GM21723 (cell line): Measurements from ENCODE around the gene TEX10.
"Not testable (repeated sequence)": the region's sequence is repeated elsewhere in the genome, so short reads cannot be mapped to it uniquely, and the experiment has no call there.

Source experiments
- ATAC-seq: cut with Tn5 transposase; IDR thresholded peaks from one replicate; pipeline ENCODE4 v1.9.1; 2021; ENCODE audit warnings: mild to moderate bottlenecking, moderate library complexity; ENCODE audit not compliant: unreplicated experiment

Gene TEX10

DNA sequence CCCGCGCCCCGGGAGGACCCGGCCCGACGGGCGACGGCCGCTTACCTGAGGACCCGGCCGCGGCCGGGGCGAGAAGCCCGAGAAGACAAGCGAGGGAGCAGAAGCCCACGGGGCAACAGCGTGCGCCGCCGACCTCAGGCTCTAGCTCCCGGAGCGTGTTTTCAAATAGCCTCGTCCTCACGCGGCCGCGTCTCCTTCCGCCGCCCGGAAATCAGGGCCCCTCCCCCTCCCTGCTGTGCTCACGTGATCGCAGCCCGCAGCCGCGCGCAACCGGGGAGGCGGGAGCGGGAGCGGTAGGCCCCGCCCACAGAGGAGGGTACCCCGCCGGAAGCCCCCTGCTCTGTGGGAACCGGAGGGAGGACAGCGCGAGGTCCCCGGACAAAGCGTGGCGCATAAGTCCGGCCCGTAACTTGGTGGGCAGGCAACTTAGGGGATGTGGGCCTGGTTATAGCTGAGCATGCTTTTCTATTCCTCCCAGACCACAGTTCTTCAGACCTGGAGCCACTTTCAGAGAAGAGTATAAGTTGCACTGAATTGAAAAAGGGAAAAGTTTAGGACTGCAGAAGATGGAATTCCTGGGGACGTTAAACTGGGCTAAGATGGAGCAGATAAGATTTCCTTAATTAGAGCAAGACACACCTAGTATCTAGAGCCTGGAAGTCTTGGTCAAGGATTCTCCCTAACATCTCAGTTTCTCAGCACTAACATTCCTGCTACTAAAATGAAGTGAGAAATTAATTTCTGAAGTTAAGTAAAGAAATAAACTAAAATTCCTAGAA is at the start of gene TEX10:
Gene TEX10, minus strand, starts transcription at position 216 of the 779 bp plus-strand sequence. CDS start 3,579 bp downstream, outside the sequence.
- ATAC-seq = peak; percentile 78

DNA sequence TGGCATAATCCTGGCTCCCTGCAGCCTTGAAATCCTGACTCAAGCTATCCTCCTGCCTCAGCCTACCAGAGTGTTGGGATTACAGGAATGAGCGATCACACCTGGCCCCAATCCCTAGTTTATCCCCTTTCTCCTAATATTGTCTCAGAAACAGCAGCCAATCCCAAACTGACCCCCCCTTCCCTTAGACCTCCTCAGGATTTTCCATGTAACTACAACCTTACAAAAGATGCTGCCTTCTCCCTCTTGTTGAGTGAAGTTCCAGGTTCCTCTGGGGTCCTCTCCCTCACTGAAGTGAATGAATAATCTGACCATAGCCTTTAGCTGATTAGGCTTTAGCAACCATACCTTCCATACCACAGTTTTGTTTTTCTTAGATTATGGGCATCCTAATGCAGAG is 48.3 kb upstream of the TEX10 start:
- ATAC-seq = no peak

DNA sequence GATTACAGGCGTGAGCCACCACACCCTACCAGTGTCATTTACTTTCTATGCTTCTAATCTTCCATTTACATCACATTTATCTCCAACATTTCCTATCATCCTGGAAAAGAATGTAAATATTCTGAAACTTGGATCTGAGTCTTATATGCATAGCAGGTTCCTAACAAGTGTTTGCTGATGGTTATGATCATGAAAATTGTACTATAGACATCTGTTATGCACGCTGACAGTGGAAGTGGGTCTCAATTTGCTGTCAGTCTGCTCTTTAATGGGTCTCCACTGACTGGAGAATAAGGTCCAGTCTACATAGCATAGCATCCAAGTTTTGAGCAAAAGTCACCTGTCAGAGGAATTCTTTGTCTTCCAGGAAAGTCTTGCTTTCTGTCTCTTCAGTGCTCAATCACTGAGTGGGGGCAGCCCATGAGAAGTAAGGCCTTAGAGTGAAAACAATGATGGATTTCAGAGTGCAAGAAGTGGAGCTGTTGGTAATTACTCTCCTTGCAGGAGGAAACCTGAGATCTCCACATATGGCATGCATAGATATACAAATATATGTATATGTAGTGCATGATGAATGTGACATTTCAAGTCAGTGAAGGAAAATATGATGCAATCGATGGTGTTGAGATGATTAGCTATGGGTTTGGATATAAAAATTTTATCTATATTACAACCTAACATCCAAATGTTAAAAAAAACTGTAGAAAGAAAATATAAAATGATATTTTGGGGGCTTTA is 45.0 kb upstream of the TEX10 start:
- ATAC-seq = no peak

DNA sequence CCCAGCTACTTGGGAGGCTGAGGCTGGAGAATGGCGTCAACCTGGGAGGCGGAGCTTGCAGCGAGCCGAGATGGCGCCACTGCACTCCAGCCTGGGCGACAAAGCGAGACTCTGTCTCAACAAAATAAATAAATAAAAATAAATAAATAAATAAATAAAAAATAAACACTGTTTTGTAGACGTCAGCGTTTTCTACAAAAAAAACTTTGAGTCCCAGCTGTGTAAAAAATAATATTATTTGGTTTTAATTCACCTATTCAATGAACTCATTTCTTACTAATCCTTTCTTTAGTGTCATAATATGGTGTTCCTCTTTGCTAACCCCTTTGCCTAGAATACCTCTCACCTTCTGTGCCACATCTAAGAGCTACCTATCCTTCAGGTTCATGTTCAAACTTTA is 44.0 kb upstream of the TEX10 start:
- no peak for ATAC-seq

DNA sequence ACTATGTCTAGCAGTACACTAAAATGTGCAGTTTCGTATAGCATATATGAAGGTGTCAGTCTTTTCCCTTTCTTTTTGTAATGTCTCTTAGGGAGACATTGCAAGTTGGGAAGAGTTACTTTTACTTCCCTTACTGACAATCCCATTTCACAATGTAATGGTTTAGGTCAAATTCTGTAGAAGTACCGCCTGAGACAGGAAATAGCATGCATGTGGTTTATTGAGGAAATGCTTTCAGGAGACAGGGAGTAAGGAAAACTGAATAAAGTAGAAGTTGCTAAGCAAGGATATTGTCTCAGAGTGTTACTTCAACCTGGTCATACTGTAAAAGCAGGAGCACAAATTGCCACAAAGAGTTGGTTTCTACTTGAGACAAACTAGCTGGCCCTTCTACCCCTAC is 42.1 kb upstream of the TEX10 start:
- ATAC-seq = no peak

DNA sequence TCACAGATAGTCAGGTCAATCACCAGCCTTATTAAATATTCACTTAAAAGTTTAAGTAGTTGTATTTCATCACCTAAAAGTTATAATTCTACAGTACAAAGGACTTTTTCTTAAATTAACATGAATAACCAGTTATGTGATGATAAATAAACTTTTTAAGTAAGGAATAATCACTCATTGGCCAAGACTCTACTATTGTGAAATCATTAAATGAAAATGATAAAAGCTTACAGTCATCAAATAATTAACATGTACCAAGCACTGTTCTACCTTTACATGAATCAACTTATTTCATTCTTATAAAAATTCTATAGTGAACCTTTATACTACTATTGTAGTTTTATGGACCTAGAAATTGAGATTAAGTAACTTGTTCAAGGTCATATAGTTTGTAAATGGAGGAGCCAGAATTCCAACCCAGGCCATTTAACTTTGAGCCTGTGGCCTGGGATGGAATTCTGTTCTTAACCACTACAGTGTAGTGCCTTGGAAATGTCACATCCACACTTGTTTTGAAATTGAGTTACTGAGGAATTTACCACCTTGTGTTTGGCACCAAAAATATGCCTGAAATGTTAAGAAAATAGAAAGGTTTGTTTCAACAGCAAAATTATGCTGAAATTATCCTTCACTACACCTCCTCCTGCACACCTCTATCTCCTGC is 41.4 kb upstream of the TEX10 start:
- ATAC-seq = no peak

DNA sequence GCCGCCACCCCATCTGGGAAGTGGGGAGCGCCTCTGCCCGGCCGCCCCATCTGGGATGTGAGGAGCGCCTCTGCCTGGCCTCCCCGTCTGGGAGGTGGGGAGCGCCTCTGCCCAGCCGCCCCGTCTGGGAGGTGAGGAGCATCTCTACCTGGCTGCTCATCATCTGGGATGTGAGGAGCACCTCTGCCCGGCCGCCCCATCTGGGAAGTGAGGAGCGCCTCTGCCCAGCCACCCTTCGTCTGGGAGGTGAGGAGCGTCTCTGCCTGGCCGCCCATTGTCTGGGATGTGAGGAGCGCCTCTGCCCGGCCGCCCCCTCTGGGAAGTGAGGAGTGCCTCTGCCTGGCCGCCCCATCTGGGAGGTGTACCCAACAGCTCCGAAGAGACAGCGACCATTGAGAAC is 40.2 kb upstream of the TEX10 start:
- not testable (repeated sequence) for ATAC-seq

DNA sequence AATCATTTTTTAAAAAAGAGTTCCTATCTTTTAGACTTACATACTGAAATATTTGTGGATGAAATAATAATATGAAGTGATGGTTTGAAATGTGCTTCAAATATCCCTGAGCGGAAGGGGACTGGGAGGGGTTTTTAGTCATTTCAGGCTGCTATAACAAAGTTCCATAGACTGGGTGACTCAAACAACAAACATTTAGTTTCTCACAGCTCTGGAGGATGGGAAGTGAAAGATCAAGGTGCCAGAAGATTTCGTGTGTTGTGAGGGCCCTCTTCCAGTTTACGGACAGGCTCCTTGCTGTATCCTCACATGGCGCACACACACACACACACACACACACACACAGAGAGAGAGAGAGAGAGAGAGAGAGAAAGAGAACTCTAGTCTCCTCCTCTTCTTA is 27.1 kb upstream of the TEX10 start:
- no peak for ATAC-seq

DNA sequence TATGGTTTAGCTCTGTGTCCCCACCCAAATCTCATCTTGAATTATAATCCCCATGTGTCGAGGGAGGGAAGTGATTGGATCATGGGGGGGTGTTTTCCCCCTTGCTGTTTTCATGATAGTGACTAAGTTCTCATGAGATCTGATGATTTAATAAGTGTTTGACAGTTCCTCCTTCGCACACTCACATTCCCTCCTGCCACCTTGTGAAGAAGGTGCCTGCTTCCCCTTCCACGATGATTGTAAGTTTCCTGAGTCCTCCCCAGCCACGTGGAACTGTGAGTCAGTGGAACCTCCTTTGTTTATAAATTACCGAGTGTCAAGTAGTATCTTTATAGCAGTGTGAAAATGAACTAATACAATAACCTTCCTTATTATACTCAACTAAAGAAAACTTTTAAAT is 24.3 kb upstream of the TEX10 start:
- ATAC-seq = no peak

DNA sequence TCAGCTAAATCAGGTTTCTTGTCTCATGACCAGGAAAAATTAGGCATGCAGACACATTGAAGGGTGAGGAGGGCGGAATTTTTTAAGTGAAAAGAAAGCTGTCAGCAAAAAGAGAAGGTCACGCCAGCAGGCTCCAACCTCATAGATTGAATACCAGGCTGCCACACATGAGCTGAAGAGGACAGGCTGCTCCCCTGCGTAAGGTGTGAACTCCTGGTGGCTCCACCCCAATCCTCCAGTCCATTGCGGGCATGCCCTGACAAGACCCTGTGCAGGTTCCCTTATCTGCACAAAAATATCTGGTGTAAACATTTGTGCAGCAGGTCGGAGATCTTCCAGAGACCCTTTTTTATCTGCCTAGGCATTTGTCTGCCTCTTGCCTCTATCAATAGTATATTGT is 22.9 kb upstream of the TEX10 start:
- no peak for ATAC-seq

DNA sequence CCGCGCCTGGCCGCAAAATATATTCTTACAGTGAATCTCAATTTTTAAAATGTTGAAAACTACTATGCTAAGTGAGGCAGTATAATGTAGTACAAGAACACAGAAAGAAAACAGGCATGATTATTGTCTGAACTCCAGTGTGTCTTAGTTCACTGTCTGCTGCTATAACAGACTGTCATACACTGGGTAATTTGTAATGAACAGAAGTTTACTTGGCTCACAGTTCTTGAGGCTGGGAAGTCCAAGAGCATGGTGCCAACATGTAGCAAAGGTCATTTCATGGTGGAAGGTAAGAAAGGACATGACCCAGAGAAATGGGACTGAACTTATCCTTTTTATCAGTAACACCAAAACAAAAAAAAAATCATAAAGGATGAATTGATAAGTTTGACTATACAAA is 19.9 kb upstream of the TEX10 start:
- ATAC-seq = no peak

DNA sequence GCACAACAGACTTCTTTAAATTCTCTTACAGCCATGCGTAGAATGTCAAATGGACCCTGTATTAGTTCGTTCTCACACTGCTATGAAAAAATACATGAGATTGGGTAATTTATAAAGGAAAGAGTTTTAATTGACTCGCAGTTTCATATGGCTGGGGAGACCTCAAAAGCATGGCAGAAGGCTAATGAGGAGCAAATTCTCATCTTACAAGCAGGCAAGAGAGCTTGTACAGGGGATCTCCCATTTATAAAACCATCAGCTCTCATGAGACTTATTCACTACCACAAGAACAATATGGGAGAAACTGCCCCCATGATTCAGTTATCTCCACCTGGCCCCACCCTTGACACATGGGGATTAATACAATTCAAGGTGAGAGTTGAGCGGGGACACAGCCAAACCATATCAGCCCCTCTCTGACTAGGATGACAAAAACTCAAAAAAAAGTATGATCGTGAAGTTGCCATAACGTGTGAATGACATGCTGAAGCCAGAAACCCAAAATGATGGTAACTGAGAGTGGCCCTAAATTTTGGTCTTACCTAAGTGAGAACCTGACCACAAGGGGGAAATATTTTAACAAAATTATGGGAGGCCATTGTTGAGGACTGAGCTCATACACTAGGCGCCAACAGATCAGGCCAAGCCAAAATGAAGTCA is 17.5 kb upstream of the TEX10 start:
- no peak for ATAC-seq

DNA sequence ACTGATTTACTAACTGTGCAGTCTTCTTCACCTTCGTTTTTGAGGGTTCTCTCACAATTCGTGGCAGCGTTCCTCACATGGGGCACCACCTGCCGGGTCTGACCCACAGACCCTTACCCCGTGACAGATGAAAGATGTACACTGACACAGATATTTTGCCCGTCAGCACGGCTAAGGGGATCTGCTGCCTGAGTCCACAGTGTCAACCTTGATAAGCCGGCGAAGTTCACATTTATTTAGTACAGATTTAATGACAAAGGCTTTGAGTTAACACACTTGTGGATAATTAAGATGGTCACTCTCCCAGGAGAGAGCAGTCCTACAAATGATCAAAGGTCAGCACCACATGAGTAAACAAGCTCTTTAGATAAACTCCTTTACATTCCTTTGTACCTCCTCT is 15.9 kb upstream of the TEX10 start:
- no peak for ATAC-seq

DNA sequence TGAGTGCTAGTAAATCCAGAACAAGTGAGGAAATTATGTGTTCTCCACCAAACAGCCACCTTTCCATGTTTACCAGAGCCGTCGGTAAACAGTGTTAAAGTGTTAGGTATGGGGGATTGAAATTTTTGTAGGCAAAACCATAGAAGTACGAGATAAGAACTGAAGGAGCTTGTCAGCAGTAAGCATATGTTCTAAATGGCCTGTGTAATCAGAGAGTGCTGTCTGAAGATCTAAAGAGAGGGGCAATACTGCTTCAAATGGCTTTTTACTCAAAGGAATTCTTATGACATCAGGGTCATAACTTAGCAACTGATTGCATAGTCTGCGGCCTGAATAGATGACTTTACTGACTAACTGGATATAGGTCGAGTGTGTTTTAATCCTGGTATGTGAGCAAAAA is 13.4 kb upstream of the TEX10 start:
- ATAC-seq = no peak

DNA sequence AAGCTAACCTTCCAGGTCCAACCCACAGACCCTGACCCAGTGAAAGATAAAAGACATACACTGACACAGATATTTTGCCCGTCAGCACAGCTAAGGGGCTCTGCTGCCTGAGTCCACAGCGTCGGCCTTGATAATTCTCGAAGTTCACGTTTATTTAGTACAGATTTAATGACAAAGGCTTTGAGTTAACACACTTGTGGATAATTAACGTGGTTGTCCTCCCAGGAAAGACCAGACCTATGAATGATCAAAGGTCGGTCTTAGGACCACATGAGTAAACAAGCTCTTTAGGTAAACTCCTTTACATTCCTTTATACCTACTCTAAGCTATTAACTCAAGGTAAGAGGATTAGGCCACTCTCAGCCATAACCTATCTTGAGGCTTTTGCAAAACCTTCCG is 11.3 kb upstream of the TEX10 start:
- no peak for ATAC-seq

DNA sequence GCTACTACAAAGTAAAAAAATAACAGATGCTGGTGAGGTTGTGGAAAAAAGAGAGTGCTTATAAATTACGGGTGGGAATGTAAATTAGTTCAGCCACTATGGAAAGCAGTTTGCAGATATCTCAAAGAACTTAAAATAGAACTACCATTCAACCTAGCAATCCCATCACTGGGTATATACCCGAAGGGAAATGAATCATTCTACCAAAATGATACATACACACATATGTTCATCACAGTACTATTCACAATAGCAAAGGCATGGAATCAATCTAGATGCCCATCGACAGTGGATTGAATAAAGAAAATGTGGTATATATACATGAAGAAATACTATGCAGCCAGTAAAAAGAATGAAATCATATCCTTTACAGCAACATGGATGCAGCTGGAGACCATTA is 6.3 kb upstream of the TEX10 start:
- no peak for ATAC-seq

DNA sequence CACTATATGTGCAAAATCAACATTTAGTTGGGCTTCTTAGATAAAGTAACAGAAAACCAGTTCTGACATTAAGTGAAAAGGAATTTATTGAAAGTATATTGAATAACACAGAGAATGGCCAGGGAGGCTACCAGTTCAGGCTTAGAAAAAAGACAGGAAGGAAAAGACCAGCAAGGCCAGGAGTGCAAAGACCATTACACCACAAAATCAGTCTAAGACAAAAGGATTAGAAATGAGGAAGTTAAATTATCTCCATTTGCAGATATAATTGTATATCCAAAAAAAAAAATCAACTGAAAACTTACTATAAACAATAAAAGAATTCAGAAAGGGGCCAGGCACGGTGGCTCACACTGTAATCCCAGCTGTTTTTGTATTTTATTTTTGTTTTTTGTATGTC is 4.8 kb upstream of the TEX10 start:
- ATAC-seq = no peak

DNA sequence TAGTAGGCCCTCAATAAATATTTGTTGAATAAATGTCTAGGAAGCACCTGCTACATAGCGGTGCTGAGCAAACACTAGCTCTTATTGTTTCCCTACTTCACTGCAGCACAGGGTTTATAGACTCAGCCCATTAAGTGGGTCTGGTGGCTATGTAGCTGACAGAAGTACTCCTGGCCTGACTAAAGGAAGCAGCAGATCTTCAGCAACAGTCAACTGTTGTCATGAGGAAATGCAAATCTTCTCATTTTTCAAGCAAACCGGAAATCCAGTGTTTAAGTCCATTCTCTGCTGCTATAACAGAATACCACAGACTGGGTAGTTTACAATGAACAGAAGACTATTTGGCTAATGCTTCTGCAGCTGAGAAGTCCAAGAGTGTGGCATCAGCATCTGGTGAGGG is 2.8 kb upstream of the TEX10 start:
- ATAC-seq = no peak

DNA sequence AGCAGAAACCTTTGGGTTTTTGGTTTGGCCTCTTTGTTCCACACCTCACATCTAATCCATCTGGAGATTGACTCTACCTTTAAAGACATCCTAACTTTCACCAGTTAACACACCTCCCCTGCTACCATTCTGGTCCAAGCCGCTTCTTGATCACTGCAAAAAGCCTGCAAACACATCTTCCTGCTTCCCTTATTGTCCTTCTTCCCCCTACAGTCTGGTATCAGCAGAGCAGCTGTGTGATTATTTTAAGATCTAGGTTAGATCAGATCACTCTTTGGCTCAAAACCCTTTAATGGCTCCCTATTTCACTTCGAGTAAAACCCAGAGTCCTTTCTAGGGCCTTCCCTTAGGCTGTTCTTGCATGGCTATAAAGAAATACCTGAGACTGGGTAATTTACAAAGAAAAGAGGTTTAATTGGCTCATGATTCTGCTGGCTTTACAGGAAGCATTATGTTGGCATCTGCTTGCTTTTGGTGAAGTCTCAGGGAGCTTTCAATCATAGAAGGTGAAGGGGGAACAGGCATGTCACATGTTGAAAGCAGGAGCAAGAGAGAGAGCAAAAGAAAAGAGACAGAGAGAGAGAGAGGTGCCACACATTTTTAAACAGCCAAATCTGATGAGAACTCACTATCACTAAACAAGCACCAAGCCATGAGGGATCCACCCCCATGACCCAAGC is 1.5 kb upstream of the TEX10 start:
- no peak for ATAC-seq

DNA sequence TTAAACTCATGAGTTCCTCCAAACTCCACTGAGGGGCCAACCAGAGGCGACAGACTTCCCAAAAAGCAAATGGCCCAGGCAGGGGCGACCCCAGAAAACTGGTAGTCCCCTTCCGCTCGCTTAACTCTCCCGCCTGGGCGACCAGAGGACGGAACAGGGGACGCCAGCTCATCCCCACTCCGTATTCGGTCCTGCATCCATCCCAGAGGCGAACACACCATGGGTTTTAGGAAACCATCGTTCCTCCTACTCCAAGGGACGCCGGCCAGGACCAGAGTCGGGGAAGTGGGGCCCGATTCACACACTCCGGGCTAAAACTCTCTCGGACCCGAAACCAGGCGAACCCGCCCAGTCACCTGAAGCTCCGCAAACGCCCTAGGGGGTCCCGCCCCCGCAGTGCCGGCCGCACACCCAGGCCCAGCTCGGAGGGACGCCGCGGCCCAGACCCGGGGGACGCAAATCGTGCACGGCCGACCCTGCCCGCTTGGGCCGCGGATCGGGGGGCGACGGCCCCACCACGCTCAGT is 478 bp downstream of the TEX10 start:
- ATAC-seq = peak; percentile 52

DNA sequence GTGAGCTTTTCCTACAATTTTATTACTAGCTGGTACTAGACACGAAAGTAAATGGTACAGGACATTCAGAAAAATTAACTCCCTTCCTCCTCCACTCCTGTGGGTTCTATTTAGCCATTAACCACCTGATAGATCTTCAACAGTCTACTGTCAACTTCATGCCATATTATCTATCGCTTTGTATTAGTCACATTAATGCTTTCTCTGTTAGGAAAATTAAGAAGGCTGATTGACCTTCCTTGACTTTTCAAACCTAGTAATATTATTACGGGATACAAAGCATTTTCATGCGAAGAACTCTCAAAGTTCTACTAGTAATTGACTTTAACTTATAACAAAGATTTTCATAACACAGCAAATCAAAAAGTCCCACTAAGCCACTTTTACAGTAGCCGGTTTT is 1.2 kb downstream of the TEX10 start:
- no peak for ATAC-seq
